Cardiac muscle cell (in vitro differentiated cells and primary cell): ENCODE measurements around the gene NSG2. TPM values are rescaled to one million over a fixed set of nuclear protein-coding genes. Genes with fewer than 3 reads are reported as not detected.

ENCODE experiments used
- DNase-seq, 2 donors: peaks; one replicate each; pipeline versions ENCODE4 v3.0.0 to v3.0.0-alpha.2; 2010 to 2017; ENCODE audit warnings: low read depth in 1 of 2, low spot score in 1 of 2
- H3K27ac ChIP-seq: fragments of 200-600 bp; sonication (generic); 2 replicates; pipeline ENCODE4 v1.5.1; 2016
- H3K27me3 ChIP-seq: fragments of 200-600 bp; sonication (generic); 2 replicates; pipeline ENCODE4 v1.6.0; 2016; ENCODE audit warnings: control low read depth
- H3K36me3 ChIP-seq: fragments of 200-600 bp; sonication (generic); 2 replicates; pipeline ENCODE4 v1.5.1; 2016; ENCODE audit warnings: control low read depth
- H3K4me1 ChIP-seq: fragments of 200-600 bp; sonication (generic); 2 replicates; pipeline ENCODE4 v1.8.1; 2017; ENCODE audit warnings: low read depth, mild to moderate bottlenecking, mixed run types
- H3K4me3 ChIP-seq: fragments of 200-600 bp; sonication (generic); 2 replicates; pipeline ENCODE4 v1.5.1; 2016; ENCODE audit warnings: mild to moderate bottlenecking
- H3K9me3 ChIP-seq: fragments of 200-600 bp; sonication (generic); 2 replicates; pipeline ENCODE4 v1.5.1; 2017; ENCODE audit warnings: low read depth, mild to moderate bottlenecking, control low read depth
- CTCF ChIP-seq: IDR thresholded peaks from 2 replicates; pipeline ENCODE4 v1.5.1; 2012; ENCODE audit warnings: low read depth, mild to moderate bottlenecking, low read length
- polyA plus RNA-seq: library from polyadenylated mRNA; unstranded; fragments of >200 nt; fragmentation: Nextera tagmentation; extraction: Ambion mirVana; gene quantifications from 2 replicates; pipeline ENCODE4 v1.2.1, GENCODE V29; 2016
- total RNA-seq: library from RNA; depleted of rRNA; stranded (reverse); fragments of >200 nt; gene quantifications from 2 replicates; pipeline ENCODE4 v1.2.3, GENCODE V29; 2016

Gene NSG2
- total and polyA plus RNA-seq, 2 experiments from 2014 or later = 0.24 to 0.57 TPM

DNA sequence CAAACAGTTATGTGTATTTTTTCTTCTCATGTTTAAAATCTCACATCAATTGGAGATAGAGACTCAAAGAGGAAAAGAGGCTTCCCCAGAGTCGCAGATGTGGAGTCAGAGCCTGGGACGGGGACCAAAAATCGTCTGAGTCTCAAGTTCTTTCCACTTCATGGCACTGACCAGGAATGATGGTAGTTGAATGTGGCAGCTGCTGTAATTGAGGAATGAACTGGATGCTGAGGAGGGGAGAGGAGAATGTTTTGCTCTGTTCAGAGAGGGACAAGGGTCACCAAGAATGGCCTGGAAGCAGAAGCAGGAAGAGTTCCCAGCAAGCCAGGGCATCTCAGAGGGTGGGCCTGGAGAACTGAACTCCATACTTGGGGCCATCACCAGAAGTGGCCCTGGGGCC is 103.9 kb downstream of the NSG2 start:
- no peak overlapping the region for H3K4me3 ChIP-seq
- no peaks in the 10 kb centered on the region for H3K4me1 ChIP-seq
- TF ChIP-seq CTCF = no peak
- H3K27ac ChIP-seq = no peak overlapping the region
- H3K36me3 ChIP-seq = no peaks in the 10 kb centered on the region
- peaks cover 20% of the 10 kb centered on the region for H3K27me3 ChIP-seq
- DNase-seq = no peak
- H3K9me3 ChIP-seq = no peaks in the 10 kb centered on the region

DNA sequence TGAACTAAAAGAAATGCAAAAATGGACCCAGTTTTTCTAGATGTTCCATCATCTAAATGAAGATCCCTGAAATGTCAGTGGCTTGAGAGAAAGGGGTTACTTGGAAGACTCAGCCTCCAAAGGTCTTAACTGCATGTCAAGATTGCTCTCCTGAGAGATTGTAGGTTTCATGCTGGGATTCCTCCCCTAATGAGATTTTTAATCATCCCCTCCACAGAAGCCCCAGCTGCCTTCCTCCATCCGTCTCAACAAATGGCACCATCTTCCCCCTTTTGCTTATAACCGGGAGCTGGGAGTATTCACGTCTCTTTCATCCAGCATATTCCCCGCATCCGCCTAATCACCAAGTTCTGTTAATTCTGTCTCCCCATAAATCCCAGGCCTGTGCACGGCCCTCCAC is 104.5 kb downstream of the NSG2 start:
- no peak for DNase-seq
- no peaks in the 10 kb centered on the region for H3K9me3 ChIP-seq
- peaks cover 20% of the 10 kb centered on the region for H3K27me3 ChIP-seq
- no peak overlapping the region for H3K27ac ChIP-seq
- no peaks in the 10 kb centered on the region for H3K36me3 ChIP-seq
- no peaks in the 10 kb centered on the region for H3K4me1 ChIP-seq
- H3K4me3 ChIP-seq = no peak overlapping the region
- no peak for TF ChIP-seq CTCF

DNA sequence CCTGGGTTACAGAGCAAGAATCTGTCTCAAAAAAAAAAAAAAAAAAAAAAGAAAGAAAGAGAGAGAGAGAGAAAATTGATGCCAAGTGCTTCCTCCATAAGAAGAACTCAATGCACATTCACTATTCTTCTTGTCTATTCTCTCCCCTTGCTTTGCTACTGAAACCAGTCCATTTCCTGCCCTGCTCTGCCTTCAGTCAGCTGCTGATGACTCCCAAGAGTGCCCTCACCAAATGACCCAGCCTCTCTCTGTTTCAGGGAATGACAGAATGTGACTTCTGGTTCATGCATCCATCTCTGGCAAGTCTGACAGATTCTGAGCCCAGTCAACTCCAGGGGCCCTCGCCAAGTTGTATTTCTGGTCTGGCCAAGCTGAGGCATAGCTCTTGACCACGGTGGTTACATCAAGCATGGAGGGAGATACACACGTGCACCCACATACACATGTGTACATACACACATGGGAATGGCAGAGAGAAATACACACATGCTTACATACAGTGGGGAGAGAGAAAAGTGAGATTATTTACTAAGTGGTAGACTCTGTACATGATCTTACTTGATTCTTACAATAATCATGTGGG is 106.2 kb downstream of the NSG2 start:
- TF ChIP-seq CTCF = no peak
- DNase-seq = no peak

DNA sequence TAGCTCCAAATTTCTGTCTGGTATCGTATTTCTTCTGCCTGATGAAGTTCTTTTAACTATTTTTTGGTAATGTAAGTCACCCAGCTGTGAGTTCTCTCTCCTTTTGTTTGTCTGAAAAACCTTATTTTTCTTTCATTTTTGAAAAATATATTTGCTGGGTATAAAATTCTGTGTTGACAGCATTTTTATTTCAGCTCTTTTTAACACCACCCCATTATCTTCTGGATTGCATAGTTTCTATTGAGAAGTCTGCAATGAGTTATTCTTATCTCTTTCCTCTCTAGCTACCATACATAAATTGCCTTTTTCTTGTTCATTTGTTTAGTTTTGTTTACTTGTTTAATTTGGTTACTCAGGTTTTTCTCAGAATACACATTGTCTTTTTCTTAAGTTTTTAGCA is 109.1 kb downstream of the NSG2 start:
- no peaks in the 10 kb centered on the region for H3K27me3 ChIP-seq
- DNase-seq = no peak
- no peak for TF ChIP-seq CTCF
- H3K4me1 ChIP-seq = no peaks in the 10 kb centered on the region
- H3K4me3 ChIP-seq = no peak overlapping the region
- no peaks in the 10 kb centered on the region for H3K36me3 ChIP-seq
- no peak overlapping the region for H3K27ac ChIP-seq
- H3K9me3 ChIP-seq = no peaks in the 10 kb centered on the region

More for the DNA sequence above, 106.2 kb downstream of the NSG2 start:
- H3K4me1 ChIP-seq = no peaks in the 10 kb centered on the region
- peaks cover 12% of the 10 kb centered on the region for H3K27me3 ChIP-seq
- no peak overlapping the region for H3K4me3 ChIP-seq
- H3K27ac ChIP-seq = no peak overlapping the region
- H3K36me3 ChIP-seq = no peaks in the 10 kb centered on the region
- no peaks in the 10 kb centered on the region for H3K9me3 ChIP-seq

- DNase-seq = no peak
- Histone ChIP-seq H3K27ac (no peak overlapping the region), H3K27me3 (no peaks in the 10 kb centered on the region), H3K36me3 (no peaks in the 10 kb centered on the region), H3K9me3 (no peaks in the 10 kb centered on the region), H3K4me1 (no peaks in the 10 kb centered on the region), H3K4me3 (no peak overlapping the region)
- no peak for TF ChIP-seq CTCF
These were observed 109.8 kb downstream of the NSG2 start for GRCh38 chr5:174155281-174155680.

DNA sequence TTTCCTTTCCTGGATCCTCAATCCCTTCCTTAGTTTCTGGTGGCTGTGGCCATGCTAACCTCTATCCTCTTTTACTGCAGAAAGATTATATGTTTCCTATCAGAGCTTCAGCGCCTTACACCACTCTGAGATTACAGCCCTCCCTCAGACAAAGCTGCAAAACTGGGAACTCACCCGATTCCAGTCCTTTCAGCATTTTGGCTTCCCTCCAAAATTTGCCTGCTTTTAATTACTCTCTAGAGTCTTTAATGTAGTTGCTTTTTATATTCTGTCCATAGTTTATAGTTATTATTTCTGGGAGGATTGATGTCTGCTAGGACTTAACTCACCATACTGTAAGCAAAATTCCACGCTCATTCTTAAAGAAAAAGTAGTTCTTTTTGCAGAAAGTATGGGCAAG is 110.2 kb downstream of the NSG2 start:
- no peaks in the 10 kb centered on the region for H3K27me3 ChIP-seq
- no peak overlapping the region for H3K27ac ChIP-seq
- no peaks in the 10 kb centered on the region for H3K4me1 ChIP-seq
- H3K36me3 ChIP-seq = no peaks in the 10 kb centered on the region
- TF ChIP-seq CTCF = no peak
- no peaks in the 10 kb centered on the region for H3K9me3 ChIP-seq
- H3K4me3 ChIP-seq = no peak overlapping the region
- no peak for DNase-seq
